Keratinocyte (primary cell): ENCODE data around the gene ERBB4. TPM values are rescaled to one million over a fixed set of nuclear protein-coding genes. Genes with fewer than 3 reads are reported as not detected.
"Not testable (repeated sequence)": the region's sequence is repeated elsewhere in the genome, so short reads cannot be mapped to it uniquely, and the experiment has no call there.

ENCODE experiments used
- DNase-seq: peaks from one replicate; pipeline ENCODE4 v3.0.0-alpha.2; 2011; ENCODE audit warnings: low read depth, missing footprints, low spot score
- FAIRE-seq: peaks from 2 replicates; lab custom pipeline; 2011; peaks lifted over from hg19 to GRCh38; lab: Jason Lieb, UNC
- H2AFZ ChIP-seq: 2 replicates; pipeline ENCODE4 v1.6.0; 2012; ENCODE audit warnings: low read length, control low read depth, inconsistent platforms; ENCODE audit not compliant: control insufficient read depth
- H3K27ac ChIP-seq: 2 replicates; pipeline ENCODE4 v1.5.1; 2011; ENCODE audit warnings: low read length; ENCODE audit not compliant: control insufficient read depth, insufficient read depth
- H3K27me3 ChIP-seq: 3 replicates; pipeline ENCODE4 v1.6.0; 2011; ENCODE audit warnings: low read length; ENCODE audit not compliant: control insufficient read depth, insufficient read depth; ENCODE audit errors: extremely low read depth
- H3K36me3 ChIP-seq, 2 experiments: 2 replicates in 1 of 2; 3 replicates in 1 of 2; pipeline ENCODE4 v1.5.1; 2011; ENCODE audit warnings: low read length in 2 of 2, mild to moderate bottlenecking in 1 of 2; ENCODE audit not compliant: control insufficient read depth in 2 of 2, insufficient read depth in 2 of 2; ENCODE audit errors: extremely low read depth in 1 of 2
- H3K4me1 ChIP-seq: 3 replicates; pipeline ENCODE4 v1.5.1; 2011; ENCODE audit warnings: low read length; ENCODE audit not compliant: control insufficient read depth, insufficient read depth; ENCODE audit errors: extremely low read depth
- H3K4me2 ChIP-seq: 3 replicates; pipeline ENCODE4 v1.6.0; 2011; ENCODE audit warnings: low read depth, low read length; ENCODE audit not compliant: control insufficient read depth, insufficient read depth; ENCODE audit errors: extremely low read depth
- H3K4me3 ChIP-seq, 3 experiments: fragments of 200-600 bp in 1 of 3; sonication (generic) in 1 of 3; 2 replicates in 2 of 3; 3 replicates in 1 of 3; pipeline ENCODE4 v1.5.1; 2011 to 2016; ENCODE audit warnings: low read length in 3 of 3, mild to moderate bottlenecking in 3 of 3, control low read depth in 2 of 3, inconsistent platforms in 1 of 3, low read depth in 1 of 3, mixed read lengths in 1 of 3, mixed run types in 1 of 3, moderate library complexity in 1 of 3; ENCODE audit not compliant: control insufficient read depth in 2 of 3, insufficient read depth in 2 of 3; ENCODE audit errors: extremely low read depth in 1 of 3
- H3K79me2 ChIP-seq: 2 replicates; pipeline ENCODE4 v1.6.0; 2012; ENCODE audit warnings: low read length; ENCODE audit not compliant: control insufficient read depth, insufficient read depth
- H3K9ac ChIP-seq: 3 replicates; pipeline ENCODE4 v1.6.0; 2011; ENCODE audit warnings: low read length; ENCODE audit not compliant: control insufficient read depth, insufficient read depth; ENCODE audit errors: extremely low read depth
- H3K9me1 ChIP-seq: 3 replicates; pipeline ENCODE4 v1.6.0; 2011; ENCODE audit warnings: low read length; ENCODE audit not compliant: control insufficient read depth, insufficient read depth; ENCODE audit errors: extremely low read depth
- H3K9me3 ChIP-seq: 2 replicates; pipeline ENCODE4 v1.5.1; 2012; ENCODE audit warnings: low read depth, low read length; ENCODE audit not compliant: control insufficient read depth
- H4K20me1 ChIP-seq: 3 replicates; pipeline ENCODE4 v1.6.0; 2011; ENCODE audit warnings: low read length; ENCODE audit not compliant: control insufficient read depth, insufficient read depth; ENCODE audit errors: extremely low read depth
- EZH2 ChIP-seq: IDR thresholded peaks from one replicate; pipeline ENCODE4 v1.6.1; 2012; ENCODE audit warnings: inconsistent platforms, mild to moderate bottlenecking, low read length, moderate library complexity
- dilution Hi-C: fragments of 300-500 bp; cut with MboI; formaldehyde crosslinking; loops from one replicate; pipeline ENCODE4 v1.7.0; 2020; ENCODE audit warnings: low sequenced_read_pairs; ENCODE audit not compliant: extremely low pct_ligation_motif_present
- polyA plus RNA-seq, 5 experiments: library from polyadenylated mRNA; depleted of rRNA in 3 of 5; stranded (reverse) in 3 of 5; stranded (forward) in 1 of 5; unstranded in 1 of 5; fragments of >200 nt; gene quantifications; 1 replicate in 1 of 5; 2 replicates in 3 of 5; 3 replicates in 1 of 5; pipeline versions ENCODE4 v1.2.1 to v1.2.3, GENCODE V29; 2011 to 2012; ENCODE audit warnings: missing spikeins in 2 of 5, low read depth in 1 of 5, low replicate concordance in 1 of 5
- TF ChIP-seq, protein P1 (sequence below), 3 experiments: IDR thresholded peaks in 1 of 3; conservative IDR thresholded peaks in 1 of 3; optimal IDR thresholded peaks in 1 of 3; 2 replicates in 2 of 3; 3 replicates in 1 of 3; pipeline versions ENCODE3 to v1.5.1; 2011; ENCODE audit warnings: low read length in 3 of 3, mild to moderate bottlenecking in 3 of 3, moderate library complexity in 2 of 3, control low read depth in 1 of 3, inconsistent platforms in 1 of 3; ENCODE audit not compliant: insufficient read depth in 2 of 3; ENCODE audit errors: extremely low read depth in 1 of 3

ERBB4 gene
- polyA plus RNA-seq, 1 donor (not counting 4 experiments of a cell fraction or from before 2014, with no cell fraction given), result 0.01 TPM

DNA sequence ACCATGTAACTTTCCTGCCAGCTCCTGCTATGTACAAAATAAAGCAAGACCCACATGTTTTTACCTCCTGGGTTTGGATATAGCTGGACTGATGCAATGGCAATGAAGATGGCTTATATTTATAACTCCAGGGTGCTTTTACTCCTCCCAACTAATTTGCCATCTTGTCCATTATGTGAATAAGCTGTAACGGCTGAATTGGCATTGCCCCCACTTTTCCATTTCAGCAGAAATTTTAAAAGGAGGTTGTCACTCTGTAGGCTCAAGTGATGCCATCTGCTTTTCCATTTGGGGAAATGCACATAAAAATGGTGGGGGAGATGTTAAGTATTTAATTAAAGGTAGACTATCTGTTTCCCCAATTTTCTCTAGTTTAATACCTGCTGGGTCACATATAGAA is 345.5 kb downstream of the ERBB4 start:
- H3K36me3 ChIP-seq, result no peaks in the 10 kb centered on the region
- dilution Hi-C loops, result no loop called here
- no peaks in the 10 kb centered on the region for H3K79me2 ChIP-seq
- no peak overlapping the region for H3K27ac ChIP-seq
- no peaks in the 10 kb centered on the region for H3K9me3 ChIP-seq
- TF ChIP-seq, protein P1, sequence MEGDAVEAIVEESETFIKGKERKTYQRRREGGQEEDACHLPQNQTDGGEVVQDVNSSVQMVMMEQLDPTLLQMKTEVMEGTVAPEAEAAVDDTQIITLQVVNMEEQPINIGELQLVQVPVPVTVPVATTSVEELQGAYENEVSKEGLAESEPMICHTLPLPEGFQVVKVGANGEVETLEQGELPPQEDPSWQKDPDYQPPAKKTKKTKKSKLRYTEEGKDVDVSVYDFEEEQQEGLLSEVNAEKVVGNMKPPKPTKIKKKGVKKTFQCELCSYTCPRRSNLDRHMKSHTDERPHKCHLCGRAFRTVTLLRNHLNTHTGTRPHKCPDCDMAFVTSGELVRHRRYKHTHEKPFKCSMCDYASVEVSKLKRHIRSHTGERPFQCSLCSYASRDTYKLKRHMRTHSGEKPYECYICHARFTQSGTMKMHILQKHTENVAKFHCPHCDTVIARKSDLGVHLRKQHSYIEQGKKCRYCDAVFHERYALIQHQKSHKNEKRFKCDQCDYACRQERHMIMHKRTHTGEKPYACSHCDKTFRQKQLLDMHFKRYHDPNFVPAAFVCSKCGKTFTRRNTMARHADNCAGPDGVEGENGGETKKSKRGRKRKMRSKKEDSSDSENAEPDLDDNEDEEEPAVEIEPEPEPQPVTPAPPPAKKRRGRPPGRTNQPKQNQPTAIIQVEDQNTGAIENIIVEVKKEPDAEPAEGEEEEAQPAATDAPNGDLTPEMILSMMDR (optimal IDR thresholded peaks at IDR 0.05 in 1 of 3, IDR thresholded peaks at IDR 0.05 in 1 of 3, conservative IDR thresholded peaks at IDR 0.05 in 1 of 3; ENCODE audit: extremely low read depth in 1 of 3, insufficient read depth in 2 of 3, low read length in 3 of 3), result no peak
- no peak for TF ChIP-seq EZH2
- DNase-seq, result no peak
- no peaks in the 10 kb centered on the region for H3K27me3 ChIP-seq
- no peaks in the 10 kb centered on the region for H4K20me1 ChIP-seq
- H3K4me1 ChIP-seq, result no peaks in the 10 kb centered on the region
- no peak overlapping the region for H3K9ac ChIP-seq
- H3K9me1 ChIP-seq, result no peaks in the 10 kb centered on the region
- H3K4me3 ChIP-seq, result no peak overlapping the region
- FAIRE-seq, result no peak
- H3K4me2 ChIP-seq, result no peak overlapping the region
- no peak overlapping the region for H2AFZ ChIP-seq

DNA sequence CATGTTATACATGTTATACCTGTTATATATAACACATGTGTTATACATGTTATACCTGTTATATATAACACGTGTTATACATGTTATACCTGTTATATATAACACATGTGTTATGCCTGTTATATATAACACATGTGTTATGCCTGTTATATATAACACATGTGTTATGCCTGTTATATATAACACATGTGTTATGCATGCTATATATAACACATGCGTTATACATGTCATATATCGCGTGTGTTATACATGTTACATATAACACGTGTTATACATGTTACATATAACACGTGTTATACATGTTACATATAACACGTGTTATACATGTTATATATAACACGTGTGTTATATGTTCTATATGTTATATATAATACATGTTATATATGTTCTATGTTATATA is 347.2 kb downstream of the ERBB4 start:
- H3K4me1 ChIP-seq, H3K9me1 ChIP-seq, H4K20me1 ChIP-seq, dilution Hi-C loops, H3K4me3 ChIP-seq, H3K27me3 ChIP-seq, H3K79me2 ChIP-seq, DNase-seq, H3K27ac ChIP-seq, H2AFZ ChIP-seq, H3K9me3 ChIP-seq, FAIRE-seq, H3K4me2 ChIP-seq, H3K9ac ChIP-seq, H3K36me3 ChIP-seq: not testable (repeated sequence)

DNA sequence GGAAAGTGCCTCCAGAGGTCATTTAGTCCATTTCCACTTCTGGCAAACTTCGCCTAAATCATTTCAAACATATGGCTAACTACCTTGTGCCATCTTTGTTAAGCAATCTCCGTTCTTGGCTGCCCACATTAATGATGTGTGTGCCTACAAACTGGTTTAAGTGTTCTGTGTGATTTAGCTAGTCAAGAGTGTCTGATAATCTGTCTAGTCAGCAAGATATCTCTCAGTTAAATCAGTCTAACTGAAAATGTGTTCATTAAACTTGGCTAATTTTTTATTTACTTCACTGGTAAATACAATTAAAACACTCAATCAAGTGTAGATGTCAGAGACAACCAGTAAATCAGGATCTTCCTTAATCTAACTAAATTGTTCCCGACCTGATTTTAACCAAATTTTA is 352.4 kb downstream of the ERBB4 start:
- Histone ChIP-seq H4K20me1 (no peaks in the 10 kb centered on the region), H3K36me3 (no peaks in the 10 kb centered on the region), H3K27ac (no peak overlapping the region), H3K4me3 (no peak overlapping the region), H3K4me2 (no peak overlapping the region), H2AFZ (no peak overlapping the region), H3K9me3 (no peaks in the 10 kb centered on the region), H3K27me3 (no peaks in the 10 kb centered on the region), H3K9ac (no peak overlapping the region), H3K4me1 (no peaks in the 10 kb centered on the region), H3K9me1 (no peaks in the 10 kb centered on the region), H3K79me2 (no peaks in the 10 kb centered on the region)
- no peak for TF ChIP-seq EZH2
- TF ChIP-seq, protein P1 (optimal IDR thresholded peaks at IDR 0.05 in 1 of 3, IDR thresholded peaks at IDR 0.05 in 1 of 3, conservative IDR thresholded peaks at IDR 0.05 in 1 of 3; ENCODE audit: extremely low read depth in 1 of 3, insufficient read depth in 2 of 3, low read length in 3 of 3), result no peak
- FAIRE-seq (no peak), DNase-seq (no peak)
- dilution Hi-C loops, result no loop called here
